Left cardiac atrium (tissue), 4 donors: ENCODE results near the gene C5AR1. TPM values are rescaled to one million over a fixed set of nuclear protein-coding genes. Genes with fewer than 3 reads are reported as not detected.
"Not testable (repeated sequence)": the region's sequence is repeated elsewhere in the genome, so short reads cannot be mapped to it uniquely, and the experiment has no call there.

Experiments used
- ATAC-seq, 2 donors: fragments of 200-7000 bp; cut with Tn5 transposase; one replicate each; pipeline ENCODE4 v1.9.1; 2020; ENCODE audit warnings: mild to moderate bottlenecking in 2 of 2, moderate library complexity in 2 of 2
- DNase-seq: peaks from one replicate; pipeline ENCODE4 v3.0.0-alpha.2; 2020
- intact Hi-C, 2 donors: fragments of 100-400 bp; cut with DNase I; formaldehyde crosslinking; loops; one replicate each; pipeline versions ENCODE4 v1.14.1 to v1.15.1; 2022 to 2023
- total RNA-seq, 2 donors: library from RNA; stranded (reverse); fragmentation: NEBNext Ultra II Directional; extraction: Animal tissue kit (Norgen Biotek cat#: 25700); gene quantifications; one replicate each; pipeline ENCODE4 v1.2.1, GENCODE V29; 2021
- donor health status: DM: no; HTN: yes; CAD: no.
- donor health status: DM: no; HTN: yes; CAD: no; lungs with severe emphysema.
- donor health status: DM: yes; HTN: yes; CAD: no.
- donor health status: Dilated cardiomyopathy.

The C5AR1 gene
- total RNA-seq, 2 donors from 2014 or later = 13.4 to 15.6 TPM

- intact Hi-C loops = no loop called here
- DNase-seq (no peak), ATAC-seq (no peak)
Measured at GRCh38 chr19:47322058-47322457, 12.4 kb downstream of the C5AR1 start.

- DNase-seq (no peak), ATAC-seq (no peak)
- intact Hi-C loops = no loop called here
Measured at GRCh38 chr19:47323409-47323808, 13.7 kb downstream of the C5AR1 start.

GRCh38 chr19:47323872-47324271 is 14.2 kb downstream of the C5AR1 start:
- intact Hi-C loops = no loop called here
- ATAC-seq (peak; percentile 51 to 75), DNase-seq (peak; percentile 43)

- DNase-seq = peak; percentile 31
- intact Hi-C loops = no loop called here
- ATAC-seq = peak; percentile 81 to 86
Measured at GRCh38 chr19:47324502-47324901, 14.8 kb downstream of the C5AR1 start.

GRCh38 chr19:47330466-47330869 is 20.8 kb downstream of the C5AR1 start:
- ATAC-seq = peak; percentile 34 to 83
- no peak for DNase-seq
- intact Hi-C loops = no loop called here

- ATAC-seq = no peak
- no peak for DNase-seq
- intact Hi-C loops = no loop called here
Measured at GRCh38 chr19:47331490-47331889, 21.8 kb downstream of the C5AR1 start.

- DNase-seq = peak; percentile 28
- peak in 1 of 2 donors; percentile 20 for ATAC-seq
- intact Hi-C loops = no loop called here
Measured at GRCh38 chr19:47331931-47332547, 22.4 kb downstream of the C5AR1 start, which contains the start of gene C5AR2. C5AR2 (plus strand) TSS chr19:47332175; CDS start chr19:47340800, 8,625 bp downstream.

GRCh38 chr19:47336765-47337718 is 27.4 kb downstream of the C5AR1 start:
- DNase-seq, intact Hi-C loops: not testable (repeated sequence)
- peak; percentile 57 to 74 for ATAC-seq

GRCh38 chr19:47339196-47339880 is 29.7 kb downstream of the C5AR1 start:
- ATAC-seq (no peak), DNase-seq (no peak)
- intact Hi-C loops = no loop called here

GRCh38 chr19:47340477-47341208 is 31.0 kb downstream of the C5AR1 start:
- intact Hi-C loops = no loop called here
- no peak for ATAC-seq
- no peak for DNase-seq

GRCh38 chr19:47341734-47342133 is 32.1 kb downstream of the C5AR1 start:
- ATAC-seq = no peak
- intact Hi-C loops = no loop called here

GRCh38 chr19:47343194-47343802 is 33.6 kb downstream of the C5AR1 start:
- DNase-seq (no peak), ATAC-seq (no peak)
- intact Hi-C loops = no loop called here

More at GRCh38 chr19:47341734-47342133, 32.1 kb downstream of the C5AR1 start:
- DNase-seq = no peak

GRCh38 chr19:47344425-47344824 is 34.8 kb downstream of the C5AR1 start:
- intact Hi-C loops = no loop called here
- ATAC-seq = no peak

GRCh38 chr19:47346024-47346423 is 36.4 kb downstream of the C5AR1 start:
- intact Hi-C loops = not testable (repeated sequence)

More at GRCh38 chr19:47344425-47344824, 34.8 kb downstream of the C5AR1 start:
- DNase-seq = no peak

GRCh38 chr19:47348819-47349795 is 39.4 kb downstream of the C5AR1 start, which contains the start of gene DHX34:
DHX34 (plus strand) TSS chr19:47349315; CDS start chr19:47353031, 3,716 bp downstream.
- intact Hi-C loops = no loop called here
- DNase-seq = peak; percentile 99
- ATAC-seq = peak; percentile 100

More at GRCh38 chr19:47346024-47346423, 36.4 kb downstream of the C5AR1 start:
- not testable (repeated sequence) for ATAC-seq, DNase-seq

- no peak for DNase-seq
- intact Hi-C loops = no loop called here
- ATAC-seq = no peak
Measured at GRCh38 chr19:47350630-47351029, 41.0 kb downstream of the C5AR1 start.

- DNase-seq (no peak), ATAC-seq (no peak)
- intact Hi-C loops = no loop called here
Measured at GRCh38 chr19:47351548-47351947, 41.9 kb downstream of the C5AR1 start.
